ENCODE results near the gene RBPJL. TPM values are rescaled to one million over a fixed set of nuclear protein-coding genes. Genes with fewer than 3 reads are reported as not detected.

RBPJL gene
- total RNA-seq, 4 donors from 2014 or later = not detected

DNA sequence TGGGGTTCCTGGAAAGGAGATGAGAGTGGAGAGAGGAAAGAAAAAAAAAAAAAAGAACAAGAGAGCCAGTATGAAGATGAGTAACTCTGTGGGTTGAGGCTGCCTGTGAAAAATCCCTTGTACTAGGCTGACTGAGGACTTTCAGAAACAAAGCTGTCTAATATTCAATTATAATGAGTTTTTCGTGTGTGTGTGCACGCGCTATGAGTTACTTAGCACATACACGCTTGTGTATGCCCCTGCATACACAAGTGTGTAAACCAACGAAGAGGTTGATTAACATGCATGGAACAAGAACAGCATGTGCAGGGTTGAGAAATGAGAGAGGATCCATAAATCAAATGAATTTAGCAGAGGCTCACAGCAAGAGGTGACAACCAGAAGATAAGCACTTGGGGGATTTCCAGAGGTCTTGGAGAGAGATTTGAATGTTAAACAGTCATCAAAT lies 4.8 kb upstream of the RBPJL start:
- DNase-seq (ENCODE audit: low spot score) = no peak
- TF ChIP-seq CTCF (IDR thresholded peaks at IDR 0.05) = no peak
- ATAC-seq (ENCODE audit: low FRiP score) = no peak

- TF ChIP-seq CTCF (IDR thresholded peaks at IDR 0.05) = no peak
- no peak for ATAC-seq (ENCODE audit: low FRiP score)
- DNase-seq (ENCODE audit: low spot score) = no peak
Observed at GRCh38 chr20:45303586-45304463, 2.8 kb upstream of the RBPJL start.

DNA sequence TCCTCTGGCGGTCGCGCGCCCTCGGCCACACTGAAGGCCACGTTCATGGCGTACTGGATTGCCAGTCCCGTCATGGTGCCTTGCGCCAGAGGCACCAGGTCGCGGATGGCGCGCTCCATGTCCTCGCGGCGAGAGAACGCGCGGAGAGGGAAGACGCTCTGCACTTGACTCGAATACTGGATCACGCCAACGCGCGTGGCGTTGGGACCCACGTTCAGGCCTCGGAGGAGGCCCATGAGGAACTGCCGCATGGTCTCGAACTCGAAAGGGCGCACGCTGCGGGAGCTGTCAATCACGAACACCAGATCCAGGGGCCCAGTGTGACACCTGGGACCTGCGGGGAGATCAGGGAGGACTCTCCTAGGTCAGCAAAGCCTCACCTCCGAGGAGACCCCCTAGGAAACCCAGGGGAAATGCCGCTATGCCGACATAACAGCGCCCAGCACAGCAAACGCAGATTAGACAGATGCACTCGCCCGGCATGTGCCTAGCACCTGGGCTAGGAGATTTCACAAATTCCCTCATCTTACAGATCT lies 2.1 kb upstream of the RBPJL start:
- ATAC-seq (ENCODE audit: low FRiP score) (no peak), DNase-seq (ENCODE audit: low spot score) (no peak)
- no peak for TF ChIP-seq CTCF (IDR thresholded peaks at IDR 0.05)

- ATAC-seq (ENCODE audit: low FRiP score) = no peak
- no peak for DNase-seq (ENCODE audit: low spot score)
- no peak for TF ChIP-seq CTCF (IDR thresholded peaks at IDR 0.05)
Observed at GRCh38 chr20:45305262-45305661, 1.4 kb upstream of the RBPJL start.

DNA sequence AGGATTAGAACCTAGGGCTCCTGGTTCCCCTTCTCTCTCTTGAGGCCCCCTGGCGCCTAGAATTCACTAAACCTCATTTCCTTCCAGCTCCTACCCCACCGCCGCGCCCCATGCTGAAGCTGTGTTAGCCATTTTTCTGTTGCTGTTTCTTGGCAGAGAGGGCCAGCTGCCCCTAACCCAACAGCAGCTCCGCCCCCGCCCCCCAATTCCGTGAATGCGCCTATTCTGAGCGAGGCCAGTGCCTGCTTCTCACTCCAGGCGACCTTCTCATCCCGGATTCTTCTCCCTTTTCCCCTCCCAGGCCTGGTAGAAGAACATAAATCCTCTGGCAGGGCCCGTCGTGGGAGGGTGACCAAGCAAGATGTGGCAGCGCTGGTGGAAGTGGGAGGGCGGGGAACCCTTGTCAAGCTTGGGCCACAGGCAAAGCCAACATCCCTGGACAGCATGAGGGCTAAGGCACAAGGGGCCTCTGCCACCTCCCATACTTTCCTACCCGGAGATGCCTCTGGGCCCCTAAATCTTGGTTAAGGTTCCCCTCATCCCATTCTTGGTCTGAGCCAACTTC lies 518 bp downstream of the RBPJL start:
- ATAC-seq (ENCODE audit: low FRiP score) = no peak
- no peak for DNase-seq (ENCODE audit: low spot score)
- no peak for TF ChIP-seq CTCF (IDR thresholded peaks at IDR 0.05)

- DNase-seq (ENCODE audit: low spot score) (no peak), ATAC-seq (ENCODE audit: low FRiP score) (no peak)
- TF ChIP-seq CTCF (IDR thresholded peaks at IDR 0.05) = no peak
Observed at GRCh38 chr20:45308117-45308778, 1.6 kb downstream of the RBPJL start, which contains the start of gene MATN4. Gene MATN4, minus strand, starts transcription at chr20:45308299. Its CDS starts 2,717 bp downstream, at chr20:45305582.

All from omental fat pad (tissue), 4 donors.